ENCODE data around the gene BAX.

The BAX gene

GRCh38 chr19:48955308-48955958 is 758 bp downstream of the BAX start:
- no peak for TF ChIP-seq CTCF (IDR thresholded peaks at IDR 0.05)
- Histone ChIP-seq H3K27ac (peak overlapping the region; percentile 86 to 88), H3K4me3 (peak overlapping the region; percentile 87)
- no peak for DNase-seq (ENCODE audit: low spot score)

- Histone ChIP-seq H3K27ac (no peak overlapping the region), H3K4me3 (no peak overlapping the region)
- DNase-seq (ENCODE audit: low spot score): no peak
- no peak for TF ChIP-seq CTCF (IDR thresholded peaks at IDR 0.05)
Observed at GRCh38 chr19:48958006-48958405, 3.3 kb downstream of the BAX start.

- TF ChIP-seq CTCF (IDR thresholded peaks at IDR 0.05): no peak
- Histone ChIP-seq H3K27ac (no peak overlapping the region), H3K4me3 (no peak overlapping the region)
- no peak for DNase-seq (ENCODE audit: low spot score)
Observed at GRCh38 chr19:48959341-48960239, 4.9 kb downstream of the BAX start.

GRCh38 chr19:48961051-48961649 is 6.5 kb downstream of the BAX start:
- TF ChIP-seq CTCF (IDR thresholded peaks at IDR 0.05): no peak
- H3K4me3 ChIP-seq: no peak overlapping the region
- H3K27ac ChIP-seq: peak overlapping the region in 1 of 2 donors; percentile 7
- DNase-seq (ENCODE audit: low spot score): no peak

GRCh38 chr19:48961673-48962028 is 7.0 kb downstream of the BAX start:
- Histone ChIP-seq H3K4me3 (no peak overlapping the region), H3K27ac (peak overlapping the region; percentile 7 to 94)
- no peak for DNase-seq (ENCODE audit: low spot score)
- TF ChIP-seq CTCF (IDR thresholded peaks at IDR 0.05): no peak

- H3K4me3 ChIP-seq: no peak overlapping the region
- TF ChIP-seq CTCF (IDR thresholded peaks at IDR 0.05): no peak
- no peak for DNase-seq (ENCODE audit: low spot score)
- peak overlapping the region; percentile 93 to 94 for H3K27ac ChIP-seq
Observed at GRCh38 chr19:48962029-48962848, 7.6 kb downstream of the BAX start.

Data from coronary artery (tissue), 2 donors.